Aorta (tissue), 5 donors: ENCODE measurements around the gene PTGER1. TPM values are rescaled to one million over a fixed set of nuclear protein-coding genes. Genes with fewer than 3 reads are reported as not detected.

Experiments
- ATAC-seq: fragments of 200-7000 bp; cut with Tn5 transposase; one replicate; pipeline ENCODE4 v1.9.1; 2022; ENCODE audit warnings: moderate library complexity; ENCODE audit not compliant: low FRiP score
- DNase-seq, 2 donors: peaks; one replicate each; pipeline ENCODE4 v3.0.0-alpha.2; 2020
- H3K27ac ChIP-seq, 2 donors: one replicate each; pipeline ENCODE4 v1.5.1; 2013; ENCODE audit warnings: low read length in 2 of 2, mild to moderate bottlenecking in 2 of 2, moderate library complexity in 2 of 2, control low read depth in 1 of 2, inconsistent platforms in 1 of 2, low read depth in 1 of 2
- H3K27me3 ChIP-seq, 2 donors: one replicate each; pipeline ENCODE4 v1.6.1; 2013; ENCODE audit warnings: control low read depth in 1 of 2, low read length in 1 of 2, mild to moderate bottlenecking in 1 of 2, moderate library complexity in 1 of 2; ENCODE audit not compliant: insufficient read depth in 2 of 2, control insufficient read depth in 1 of 2
- H3K36me3 ChIP-seq, 2 donors: one replicate each; pipeline ENCODE4 v1.6.1; 2013; ENCODE audit warnings: control low read depth in 1 of 2, low read length in 1 of 2, mild to moderate bottlenecking in 1 of 2; ENCODE audit not compliant: insufficient read depth in 2 of 2, control insufficient read depth in 1 of 2
- H3K4me1 ChIP-seq, 2 donors: one replicate each; pipeline ENCODE4 v1.6.1; 2013; ENCODE audit warnings: low read length in 2 of 2, control low read depth in 1 of 2, mild to moderate bottlenecking in 1 of 2, moderate library complexity in 1 of 2; ENCODE audit not compliant: insufficient read depth in 2 of 2, control insufficient read depth in 1 of 2
- H3K4me3 ChIP-seq, 2 donors: one replicate each; pipeline ENCODE4 v1.5.1; 2013; ENCODE audit warnings: low read length in 2 of 2, control low read depth in 1 of 2, mild to moderate bottlenecking in 1 of 2
- H3K9me3 ChIP-seq: one replicate; pipeline ENCODE4 v1.6.1; 2013; ENCODE audit warnings: mild to moderate bottlenecking, low read length; ENCODE audit not compliant: control insufficient read depth
- WGBS, 2 donors: extraction: QIAGEN DNeasy Blood & Tissue Kit; methylation state at CpG; one replicate each; pipeline ENCODE4 v1.1.7; 2013; 5-methylcytosine and 5-hydroxymethylcytosine counted together
- intact Hi-C, 2 donors: fragments of 100-400 bp; cut with DNase I; formaldehyde crosslinking; loops; one replicate each; pipeline versions ENCODE4 v1.14.2 to v1.15.0; 2022
- polyA plus RNA-seq, 2 donors: library from polyadenylated mRNA; stranded (reverse); fragments of 200-250 nt; gene quantifications; one replicate each; pipeline ENCODE4 v1.2.3, GENCODE V29; 2013
- total RNA-seq, 2 donors: library from RNA; stranded (reverse); fragmentation: NEBNext Ultra II Directional; extraction: Animal tissue kit (Norgen Biotek cat#: 25700); gene quantifications; one replicate each; pipeline ENCODE4 v1.2.1, GENCODE V29; 2021
- donor health status: healthy with polysubstance abuse.
- donor health status: Bipolar disorder and iron deficiency.
- donor health status: DM: no; HTN: no; CAD: no.
- donor health status: DM: no; HTN: no; CAD: no.
- donor health status: DM: yes; HTN: yes; CAD: no.

Gene PTGER1
- total and polyA plus RNA-seq, 4 donors, result 2.3 to 4.4 TPM; not detected in 2

GRCh38 chr19:14434543-14435319 is 40.4 kb downstream of the PTGER1 start:
- DNase-seq, result peak; percentile 85 to 90
- intact Hi-C loops, result no loop called here
- H3K4me3 ChIP-seq, result no peak overlapping the region

GRCh38 chr19:14433554-14434501 is 41.3 kb downstream of the PTGER1 start:
- H3K27me3 ChIP-seq, result no peaks in the 10 kb centered on the region
- no peak for DNase-seq
- peak; percentile 11 for ATAC-seq
- no peaks in the 10 kb centered on the region for H3K9me3 ChIP-seq
- H3K27ac ChIP-seq, result peak overlapping the region in 1 of 2 donors; percentile 69
- 3 to 4% methylated on average over 44 to 52 of the region's 52 CpGs for WGBS, 2 donors
- H3K4me3 ChIP-seq, result peak overlapping the region; percentile 78 to 97
- intact Hi-C loops, result no loop called here
- H3K4me1 ChIP-seq, result no peaks in the 10 kb centered on the region
- no peaks in the 10 kb centered on the region for H3K36me3 ChIP-seq

More at GRCh38 chr19:14434543-14435319, 40.4 kb downstream of the PTGER1 start:
- Histone ChIP-seq H3K36me3 (no peaks in the 10 kb centered on the region), H3K27me3 (no peaks in the 10 kb centered on the region), H3K9me3 (no peaks in the 10 kb centered on the region), H3K4me1 (no peaks in the 10 kb centered on the region), H3K27ac (peak overlapping the region in 1 of 2 donors; percentile 48)
- peak; percentile 86 for ATAC-seq
- WGBS, 2 donors, result 51 to 52% methylated on average over 22 to 23 of the region's 23 CpGs

- Histone ChIP-seq H3K27ac (peak within 1 kb of the TSS in 1 of 2 donors; percentile 69), H3K9me3 (no peaks in the 10 kb centered on the region), H3K4me1 (no peaks in the 10 kb centered on the region), H3K36me3 (no peaks in the 10 kb centered on the region), H3K4me3 (peak within 1 kb of the TSS; percentile 78 to 97), H3K27me3 (no peaks in the 10 kb centered on the region)
- whole genome bisulfite sequencing, 2 donors, result 1 to 2% methylated on average over 41 to 85 of the region's 85 CpGs
- DNase-seq (peak in 1 of 2 donors; percentile 86), ATAC-seq (peak; percentile 50)
- intact Hi-C loops, result no loop called here
Observed at GRCh38 chr19:14432791-14433553, 42.2 kb downstream of the PTGER1 start, which contains the start of gene PKN1. Gene PKN1, plus strand, starts transcription at chr19:14433306. Its CDS starts 216 bp downstream, at chr19:14433522.

- Histone ChIP-seq H3K27me3 (no peaks in the 10 kb centered on the region), H3K36me3 (no peaks in the 10 kb centered on the region), H3K9me3 (no peaks in the 10 kb centered on the region), H3K4me3 (no peak overlapping the region), H3K4me1 (no peaks in the 10 kb centered on the region), H3K27ac (no peak overlapping the region)
- intact Hi-C loops, result no loop called here
- 83 to 85% methylated on average over 3 of the region's 3 CpGs for WGBS, 2 donors
- ATAC-seq, result no peak
- no peak for DNase-seq
Observed at GRCh38 chr19:14430712-14431111, 44.4 kb downstream of the PTGER1 start.

GRCh38 chr19:14428882-14429416 is 46.2 kb downstream of the PTGER1 start:
- WGBS, 2 donors, result 45 to 50% methylated on average over 4 of the region's 4 CpGs
- no peak overlapping the region for H3K4me3 ChIP-seq
- no peaks in the 10 kb centered on the region for H3K36me3 ChIP-seq
- no peak for ATAC-seq
- intact Hi-C loops, result no loop called here
- H3K9me3 ChIP-seq, result no peaks in the 10 kb centered on the region
- no peaks in the 10 kb centered on the region for H3K27me3 ChIP-seq
- no peak for DNase-seq
- no peaks in the 10 kb centered on the region for H3K4me1 ChIP-seq
- H3K27ac ChIP-seq, result no peak overlapping the region

GRCh38 chr19:14427461-14427860 is 47.7 kb downstream of the PTGER1 start:
- DNase-seq, result no peak
- Histone ChIP-seq H3K4me3 (no peak overlapping the region), H3K36me3 (no peaks in the 10 kb centered on the region), H3K4me1 (no peaks in the 10 kb centered on the region), H3K27ac (no peak overlapping the region), H3K9me3 (no peaks in the 10 kb centered on the region), H3K27me3 (no peaks in the 10 kb centered on the region)
- no peak for ATAC-seq
- 72 to 80% methylated on average over 2 of the region's 2 CpGs for WGBS, 2 donors
- intact Hi-C loops, result no loop called here

- DNase-seq (no peak), ATAC-seq (no peak)
- intact Hi-C loops, result no loop called here
- Histone ChIP-seq H3K27me3 (no peaks in the 10 kb centered on the region), H3K36me3 (no peaks in the 10 kb centered on the region), H3K4me3 (no peak overlapping the region), H3K4me1 (no peaks in the 10 kb centered on the region), H3K27ac (no peak overlapping the region), H3K9me3 (no peaks in the 10 kb centered on the region)
- 75 to 78% methylated on average over 7 of the region's 7 CpGs for WGBS, 2 donors
Observed at GRCh38 chr19:14425696-14426138, 49.4 kb downstream of the PTGER1 start.
